ENCODE measurements around the gene CFAP68.

Gene CFAP68

DNA sequence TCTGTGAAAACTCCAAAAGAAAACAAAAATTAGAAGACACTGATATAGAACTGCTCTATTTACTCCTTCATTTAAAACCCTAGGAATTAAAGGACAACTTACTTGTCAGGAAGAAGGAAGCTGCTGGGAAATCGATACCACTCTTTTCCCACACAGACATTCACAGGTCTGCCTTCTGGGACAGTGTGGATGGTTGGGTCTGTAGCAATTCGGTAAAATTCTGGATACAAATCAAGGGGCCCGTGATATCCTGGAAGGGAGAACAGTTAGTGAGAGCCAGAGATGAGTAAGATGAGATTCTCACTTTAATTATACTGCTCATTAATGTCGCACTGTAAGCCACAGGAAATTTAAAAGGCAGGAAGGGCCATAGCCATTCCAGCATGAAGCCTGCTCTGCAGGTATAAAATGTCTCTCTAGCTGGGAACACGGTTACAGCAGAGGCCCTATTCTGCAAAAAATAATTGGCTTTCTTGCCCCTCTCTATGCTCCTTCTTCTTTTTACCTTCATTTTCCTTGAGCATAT, 41.9 kb upstream of the CFAP68 start:
- no peak overlapping the region for H3K4me3 ChIP-seq (ENCODE audit: low read depth, low read length)
- TF ChIP-seq, protein P1, sequence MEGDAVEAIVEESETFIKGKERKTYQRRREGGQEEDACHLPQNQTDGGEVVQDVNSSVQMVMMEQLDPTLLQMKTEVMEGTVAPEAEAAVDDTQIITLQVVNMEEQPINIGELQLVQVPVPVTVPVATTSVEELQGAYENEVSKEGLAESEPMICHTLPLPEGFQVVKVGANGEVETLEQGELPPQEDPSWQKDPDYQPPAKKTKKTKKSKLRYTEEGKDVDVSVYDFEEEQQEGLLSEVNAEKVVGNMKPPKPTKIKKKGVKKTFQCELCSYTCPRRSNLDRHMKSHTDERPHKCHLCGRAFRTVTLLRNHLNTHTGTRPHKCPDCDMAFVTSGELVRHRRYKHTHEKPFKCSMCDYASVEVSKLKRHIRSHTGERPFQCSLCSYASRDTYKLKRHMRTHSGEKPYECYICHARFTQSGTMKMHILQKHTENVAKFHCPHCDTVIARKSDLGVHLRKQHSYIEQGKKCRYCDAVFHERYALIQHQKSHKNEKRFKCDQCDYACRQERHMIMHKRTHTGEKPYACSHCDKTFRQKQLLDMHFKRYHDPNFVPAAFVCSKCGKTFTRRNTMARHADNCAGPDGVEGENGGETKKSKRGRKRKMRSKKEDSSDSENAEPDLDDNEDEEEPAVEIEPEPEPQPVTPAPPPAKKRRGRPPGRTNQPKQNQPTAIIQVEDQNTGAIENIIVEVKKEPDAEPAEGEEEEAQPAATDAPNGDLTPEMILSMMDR (IDR thresholded peaks at IDR 0.05; ENCODE audit: borderline replicate concordance, insufficient read depth, low read depth, low read length), result no peak

DNA sequence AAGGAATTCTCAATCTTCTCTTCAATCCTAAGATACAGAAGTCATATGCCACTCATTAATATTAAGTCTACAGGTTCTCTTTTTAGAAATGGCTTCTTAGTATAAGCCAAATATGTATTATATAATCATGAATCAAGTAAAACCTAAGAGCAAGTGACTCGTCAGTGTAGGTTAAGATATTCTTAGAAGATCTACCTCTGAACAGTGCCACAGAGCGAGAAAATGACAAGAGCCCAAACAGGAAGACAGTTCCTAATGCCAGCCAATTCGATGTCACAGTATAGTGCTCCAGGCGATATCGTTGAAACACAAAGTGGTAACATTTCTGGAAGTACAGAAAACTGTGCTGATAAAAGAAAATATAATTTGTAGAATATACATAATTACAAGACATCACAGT, 41.3 kb upstream of the CFAP68 start:
- TF ChIP-seq, protein P1 (IDR thresholded peaks at IDR 0.05; ENCODE audit: borderline replicate concordance, insufficient read depth, low read depth, low read length), result no peak
- H3K4me3 ChIP-seq (ENCODE audit: low read depth, low read length), result no peak overlapping the region

DNA sequence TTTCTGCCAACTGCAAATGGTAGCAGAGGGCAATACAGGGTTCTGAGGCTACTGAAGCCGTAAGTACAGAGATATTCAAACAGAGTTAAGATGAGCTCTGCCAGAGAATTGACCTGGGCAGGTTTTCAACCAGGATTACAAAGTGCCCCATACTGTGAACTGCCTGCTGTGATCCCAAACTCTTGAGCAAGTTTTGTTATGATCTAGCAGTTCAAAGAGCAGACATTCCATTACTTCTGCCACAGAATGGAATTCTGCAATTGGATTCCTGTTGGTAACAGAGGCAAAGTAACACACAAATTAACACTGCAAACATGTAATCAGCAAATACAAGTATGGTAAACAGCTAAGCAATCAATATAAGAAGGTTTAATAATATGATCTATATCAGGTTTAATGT, 39.2 kb upstream of the CFAP68 start:
- H3K4me3 ChIP-seq (ENCODE audit: low read depth, low read length), result no peak overlapping the region
- TF ChIP-seq, protein P1 (IDR thresholded peaks at IDR 0.05; ENCODE audit: borderline replicate concordance, insufficient read depth, low read depth, low read length), result no peak

DNA sequence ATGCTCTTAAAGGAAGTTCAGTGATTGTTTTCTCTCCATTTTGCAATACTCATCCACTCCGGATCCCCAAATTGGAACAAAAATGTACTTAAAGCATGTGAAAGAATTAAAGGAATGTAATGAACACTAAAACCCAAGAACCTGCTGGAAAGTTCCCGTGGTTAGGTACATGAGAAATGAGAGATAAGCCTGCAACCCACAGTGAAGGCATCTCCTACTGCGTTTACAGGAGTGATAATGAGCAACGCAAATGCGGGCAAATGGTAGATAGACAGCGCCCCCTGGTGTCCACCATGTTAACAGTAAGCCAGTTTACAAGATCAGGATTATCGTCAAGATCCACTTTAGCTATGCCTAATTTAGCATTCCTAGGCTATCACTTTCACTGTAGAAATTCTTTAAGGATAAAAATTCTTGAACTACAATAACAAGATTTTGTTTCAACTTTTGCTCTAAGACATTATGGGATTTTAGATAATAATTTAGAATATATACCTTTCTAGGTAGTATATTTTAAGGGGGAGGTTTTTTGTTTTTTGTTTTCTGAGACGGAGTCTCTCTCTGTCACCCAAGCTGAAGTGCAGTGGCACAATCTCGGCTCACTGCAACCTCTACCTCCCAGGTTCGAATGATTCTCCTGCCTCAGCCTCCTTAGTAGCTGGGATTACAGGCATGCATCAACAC, 37.8 kb upstream of the CFAP68 start:
- TF ChIP-seq, protein P1 (IDR thresholded peaks at IDR 0.05; ENCODE audit: borderline replicate concordance, insufficient read depth, low read depth, low read length), result peak; percentile 72; the same call in 1 of the 2 replicates
- no peak overlapping the region for H3K4me3 ChIP-seq (ENCODE audit: low read depth, low read length)

DNA sequence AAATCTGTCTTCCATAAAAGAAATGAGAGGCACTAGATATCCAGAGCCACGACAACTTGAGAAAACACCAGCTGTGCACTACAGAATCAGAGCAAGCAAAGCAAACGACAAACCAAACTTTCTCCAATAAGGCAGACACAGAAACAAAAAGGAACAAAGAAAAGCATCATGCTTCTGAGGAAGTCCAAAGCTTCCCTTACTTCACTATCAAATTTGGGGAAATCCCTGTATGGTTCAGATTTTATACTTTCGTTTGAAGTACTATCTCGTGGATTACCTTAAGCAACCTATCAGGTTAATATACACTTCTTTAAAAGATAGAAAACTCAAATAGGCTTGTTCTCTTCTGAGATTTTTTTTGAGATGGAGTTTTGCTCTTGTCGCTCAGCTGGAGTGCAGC, 35.7 kb upstream of the CFAP68 start:
- no peak overlapping the region for H3K4me3 ChIP-seq (ENCODE audit: low read depth, low read length)
- TF ChIP-seq, protein P1 (IDR thresholded peaks at IDR 0.05; ENCODE audit: borderline replicate concordance, insufficient read depth, low read depth, low read length), result no peak

DNA sequence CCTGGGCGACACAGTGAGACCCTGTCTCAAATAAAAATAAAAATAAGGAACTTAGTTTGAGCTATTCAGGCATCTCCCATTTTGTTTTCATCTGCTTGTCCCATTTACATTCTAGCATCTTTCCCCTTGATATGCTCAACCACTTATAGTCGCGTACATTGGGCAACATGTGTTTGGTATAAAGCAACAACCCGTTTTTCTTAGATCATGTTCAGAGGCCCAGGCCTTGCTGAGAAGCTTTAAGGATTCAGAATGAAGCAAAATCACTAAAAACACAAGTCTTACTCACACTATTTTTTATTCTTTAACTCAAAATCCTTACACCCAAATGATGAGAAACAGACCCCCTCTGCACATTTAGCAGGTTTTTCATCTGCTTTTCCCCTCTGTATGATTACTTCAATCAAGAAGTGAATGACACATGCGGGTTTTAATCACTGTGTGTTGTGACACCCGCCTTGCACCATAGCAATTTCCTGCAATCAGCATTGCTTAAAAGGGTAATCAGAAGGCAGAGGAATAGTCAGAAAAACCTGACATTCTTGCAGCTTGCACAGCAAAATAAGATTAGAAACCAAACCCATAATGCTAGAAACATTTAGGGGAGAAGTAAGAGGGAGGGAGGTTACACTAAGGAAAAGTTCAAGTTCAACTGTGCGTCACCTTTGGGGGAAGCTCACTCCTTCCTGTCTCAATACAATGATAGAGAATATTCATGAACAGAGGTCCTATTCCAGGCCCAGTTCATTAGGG, 33.9 kb upstream of the CFAP68 start:
- H3K4me3 ChIP-seq (ENCODE audit: low read depth, low read length), result no peak overlapping the region
- TF ChIP-seq, protein P1 (IDR thresholded peaks at IDR 0.05; ENCODE audit: borderline replicate concordance, insufficient read depth, low read depth, low read length), result no peak

Data from GM12875 (cell line).